H1 (cell line): ENCODE measurements around the gene LAMTOR5. TPM values are rescaled to one million over a fixed set of nuclear protein-coding genes. Genes with fewer than 3 reads are reported as not detected.
A peak's percentile ranks its signal among the peaks of the same experiment; 100 is the strongest.

Experiments used
- CTCF ChIA-PET: fragments of 300-600 bp; sonication (Branson Sonifier 250); formaldehyde crosslinking; loops from one replicate; lab custom pipeline; 2021; ENCODE audit not compliant: partially characterized antibody; lab: Charles Lee
- POLR2A ChIA-PET: fragments of 300-600 bp; sonication (Branson Sonifier 250); formaldehyde crosslinking; loops from one replicate; lab custom pipeline; 2021; ENCODE audit warnings: inconsistent platforms; ENCODE audit not compliant: partially characterized antibody; lab: Charles Lee
- DNase-seq, 2 experiments: peaks; one replicate each; pipeline versions ENCODE4 v3.0.0 to v3.0.0-alpha.2; 2010 to 2022; ENCODE audit warnings: low spot score in 2 of 2, low read depth in 1 of 2, mixed read lengths in 1 of 2
- FAIRE-seq: peaks from 2 replicates; lab custom pipeline; 2011; peaks lifted over from hg19 to GRCh38; lab: Jason Lieb, UNC
- H2AFZ ChIP-seq: 2 replicates; pipeline ENCODE4 v1.8.1; 2012; ENCODE audit warnings: low read length, inconsistent platforms
- H2AK5ac ChIP-seq: 2 replicates; pipeline ENCODE4 v1.6.1; 2013; ENCODE audit warnings: low read depth, low read length
- H2BK120ac ChIP-seq: replicated peaks from 2 replicates; pipeline ENCODE3; 2013; ENCODE audit warnings: low read depth, low read length, inconsistent platforms
- H2BK12ac ChIP-seq: 2 replicates; pipeline ENCODE4 v1.6.1; 2013; ENCODE audit warnings: low read depth, low read length
- H2BK15ac ChIP-seq: 2 replicates; pipeline ENCODE4 v1.6.1; 2013; ENCODE audit warnings: low read length
- H2BK20ac ChIP-seq: 2 replicates; pipeline ENCODE4 v1.6.1; 2013; ENCODE audit warnings: low read length
- H2BK5ac ChIP-seq: 2 replicates; pipeline ENCODE4 v1.6.1; 2013; ENCODE audit warnings: low read depth, low read length
- H3K14ac ChIP-seq: 2 replicates; pipeline ENCODE4 v1.6.1; 2013; ENCODE audit warnings: inconsistent platforms; ENCODE audit not compliant: insufficient read length
- H3K18ac ChIP-seq: 2 replicates; pipeline ENCODE4 v1.6.1; 2013; ENCODE audit warnings: low read length; ENCODE audit errors: extremely low read depth
- H3K23ac ChIP-seq: 2 replicates; pipeline ENCODE4 v1.6.1; 2013; ENCODE audit warnings: inconsistent platforms; ENCODE audit not compliant: insufficient read length
- H3K23me2 ChIP-seq: 2 replicates; pipeline ENCODE4 v1.6.1; 2013; ENCODE audit warnings: low read depth, low read length
- H3K27ac ChIP-seq: 2 replicates; pipeline ENCODE4 v1.6.1; 2011; ENCODE audit warnings: low read depth, low read length, inconsistent platforms
- H3K27me3 ChIP-seq, 4 experiments: replicated peaks in 1 of 4; 1 replicate in 1 of 4; 2 replicates in 3 of 4; pipeline versions ENCODE4 v1.6.1 to v1.8.1; 2011 to 2013; ENCODE audit warnings: low read length in 3 of 4, mild to moderate bottlenecking in 3 of 4, inconsistent platforms in 2 of 4, mixed read lengths in 2 of 4, moderate library complexity in 1 of 4; ENCODE audit not compliant: control insufficient read depth in 3 of 4, insufficient read depth in 3 of 4; ENCODE audit errors: extremely low read depth in 1 of 4
- H3K36me3 ChIP-seq, 4 experiments: 2 replicates each; pipeline versions ENCODE4 v1.6.1 to v1.8.1; 2011 to 2013; ENCODE audit warnings: mild to moderate bottlenecking in 4 of 4, low read length in 3 of 4, moderate library complexity in 2 of 4, control low read depth in 1 of 4, inconsistent platforms in 1 of 4; ENCODE audit not compliant: insufficient read depth in 4 of 4, control insufficient read depth in 2 of 4
- H3K4ac ChIP-seq: replicated peaks from 2 replicates; pipeline ENCODE3; 2013; ENCODE audit warnings: low read length, low read depth, mixed read lengths, inconsistent platforms; ENCODE audit not compliant: insufficient read length
- H3K4me1 ChIP-seq, 4 experiments: replicated peaks in 1 of 4; 1 replicate in 1 of 4; 2 replicates in 3 of 4; pipeline versions ENCODE4 v1.6.1 to v1.8.1; 2011 to 2013; ENCODE audit warnings: low read length in 3 of 4, inconsistent platforms in 2 of 4, mixed read lengths in 1 of 4; ENCODE audit not compliant: insufficient read depth in 4 of 4, control insufficient read depth in 3 of 4
- H3K4me2 ChIP-seq, 2 experiments: 2 replicates each; pipeline versions ENCODE4 v1.6.1 to v1.8.1; 2011 to 2013; ENCODE audit warnings: low read depth in 2 of 2, low read length in 2 of 2, control low read depth in 1 of 2, inconsistent platforms in 1 of 2, mild to moderate bottlenecking in 1 of 2; ENCODE audit not compliant: insufficient read depth in 1 of 2
- H3K4me3 ChIP-seq, 4 experiments: fragments of 200-600, 300-600 bp in 1 of 4; sonication (generic), shearing (Covaris generic), sonication (Bioruptor Twin) in 1 of 4; 2 replicates each; pipeline versions ENCODE4 v1.5.1 to v1.8.1; 2011 to 2016; ENCODE audit warnings: low read length in 4 of 4, low read depth in 3 of 4, control low read depth in 2 of 4, inconsistent platforms in 2 of 4, mild to moderate bottlenecking in 2 of 4, mixed read lengths in 1 of 4, moderate library complexity in 1 of 4; ENCODE audit not compliant: insufficient read depth in 2 of 4; ENCODE audit errors: extremely low read depth in 1 of 4
- H3K56ac ChIP-seq: replicated peaks from 2 replicates; pipeline ENCODE3; 2013; ENCODE audit warnings: low read depth, mild to moderate bottlenecking, mixed read lengths, low read length, inconsistent platforms; ENCODE audit not compliant: insufficient read length
- H3K79me1 ChIP-seq: 2 replicates; pipeline ENCODE4 v1.6.1; 2013; ENCODE audit warnings: low read depth, low read length, control low read depth
- H3K79me2 ChIP-seq, 2 experiments: 2 replicates each; pipeline versions ENCODE4 v1.6.1 to v1.8.1; 2012 to 2013; ENCODE audit warnings: low read length in 2 of 2, mild to moderate bottlenecking in 2 of 2, inconsistent platforms in 1 of 2; ENCODE audit not compliant: insufficient read depth in 2 of 2, control insufficient read depth in 1 of 2
- H3K9ac ChIP-seq, 4 experiments: replicated peaks in 1 of 4; 1 replicate in 1 of 4; 2 replicates in 3 of 4; pipeline versions ENCODE4 v1.6.1 to v1.8.1; 2011 to 2013; ENCODE audit warnings: low read depth in 3 of 4, low read length in 3 of 4, control low read depth in 2 of 4, mild to moderate bottlenecking in 2 of 4, moderate library complexity in 2 of 4, inconsistent platforms in 1 of 4; ENCODE audit errors: extremely low read depth in 1 of 4
- H3K9me3 ChIP-seq, 2 experiments: 2 replicates each; pipeline versions ENCODE4 v1.6.1 to v1.8.1; 2012 to 2013; ENCODE audit warnings: mild to moderate bottlenecking in 2 of 2, moderate library complexity in 2 of 2, control low read depth in 1 of 2, inconsistent platforms in 1 of 2, low read depth in 1 of 2, low read length in 1 of 2, mixed read lengths in 1 of 2; ENCODE audit not compliant: insufficient read depth in 2 of 2
- H4K20me1 ChIP-seq, 2 experiments: replicated peaks in 1 of 2; 2 replicates each; pipeline versions ENCODE3 to v1.8.1; 2011 to 2013; ENCODE audit warnings: inconsistent platforms in 2 of 2, low read length in 2 of 2, mild to moderate bottlenecking in 1 of 2; ENCODE audit not compliant: insufficient read depth in 2 of 2, control insufficient read depth in 1 of 2
- H4K5ac ChIP-seq: 2 replicates; pipeline ENCODE4 v1.6.1; 2013; ENCODE audit warnings: low read length, low read depth, mixed read lengths, inconsistent platforms; ENCODE audit not compliant: insufficient read length
- H4K8ac ChIP-seq: 2 replicates; pipeline ENCODE4 v1.8.0; 2013; ENCODE audit warnings: mild to moderate bottlenecking, moderate library complexity, low read length, inconsistent platforms; ENCODE audit not compliant: insufficient read depth; ENCODE audit errors: extremely low read depth
- H4K91ac ChIP-seq: replicated peaks from 2 replicates; pipeline ENCODE3; 2013; ENCODE audit warnings: low read length, mixed read lengths, inconsistent platforms; ENCODE audit not compliant: insufficient read length
- YY1 ChIP-seq: IDR thresholded peaks from 2 replicates; pipeline ENCODE4 v1.6.1; 2011; ENCODE audit warnings: low read depth, mild to moderate bottlenecking, low read length
- WGBS, 2 experiments: shearing (Covaris generic) in 1 of 2; methylation state at CpG; one replicate each; pipeline versions ENCODE4 v1.1.6 to v1.1.7; 2013 to 2015; ENCODE audit warnings: low lambda C conversion rate in 2 of 2, mixed read lengths in 2 of 2, inconsistent platforms in 1 of 2, low coverage in 1 of 2, missing lambda C conversion rate in 1 of 2; ENCODE audit not compliant: insufficient replicate concordance in 2 of 2, insufficient coverage in 1 of 2, insufficient read length in 1 of 2; ENCODE audit errors: extremely low coverage in 1 of 2, missing lambda C conversion rate in 1 of 2; 5-methylcytosine and 5-hydroxymethylcytosine counted together
- polyA plus RNA-seq, 7 experiments: library from polyadenylated mRNA; depleted of rRNA in 3 of 7; stranded (reverse) in 5 of 7; unstranded in 2 of 7; fragments of >200 nt in 5 of 7; fragments of 200-250 nt in 2 of 7; gene quantifications; 1 replicate in 5 of 7; 2 replicates in 1 of 7; 4 replicates in 1 of 7; pipeline versions ENCODE4 v1.2.1 to v1.2.3, GENCODE V29; 2011 to 2013; ENCODE audit warnings: missing spikeins in 2 of 7, mixed read lengths in 2 of 7
- total RNA-seq: library from RNA; stranded (reverse); fragmentation: NEBNext Ultra II Directional; extraction: Animal tissue kit (Norgen Biotek cat#: 25700); gene quantifications from 2 replicates; pipeline ENCODE4 v1.2.1, GENCODE V29; 2021

LAMTOR5 gene
- total and polyA plus RNA-seq, 2 of the 8 experiments (the other 6 are each of a cell fraction or from before 2014, with no cell fraction given), result 84.4 to 297 TPM

GRCh38 chr1:110436635-110437034, 29.1 kb upstream of the LAMTOR5 start:
- no peak overlapping the region for H3K4me3 ChIP-seq
- H3K36me3 ChIP-seq, result no peaks in the 10 kb centered on the region
- TF ChIP-seq YY1, result no peak
- CTCF ChIA-PET, result interaction anchor here (1.0 to 35.1 kb wide), 5 partner anchors 21 to 234 kb away, joined by 3 to 828 read pairs (median 23); partner anchors contain the start of genes LAMTOR5 and PROK1
- no peak overlapping the region for H3K27ac ChIP-seq
- no peak overlapping the region for H3K4ac ChIP-seq
- H2BK5ac ChIP-seq, result no peak overlapping the region
- no peak overlapping the region for H4K91ac ChIP-seq
- no peak overlapping the region for H2BK20ac ChIP-seq
- no peak overlapping the region for H3K18ac ChIP-seq
- H3K9me3 ChIP-seq, result no peaks in the 10 kb centered on the region
- H4K8ac ChIP-seq, result no peak overlapping the region
- H2AK5ac ChIP-seq, result no peak overlapping the region
- H3K23me2 ChIP-seq, result no peaks in the 10 kb centered on the region
- no peak overlapping the region for H3K23ac ChIP-seq
- H3K27me3 ChIP-seq, result no peaks in the 10 kb centered on the region
- DNase-seq (no peak), FAIRE-seq (no peak)
- no peak overlapping the region for H2BK15ac ChIP-seq
- POLR2A ChIA-PET, result interaction anchor here (1.5 kb wide), 1 partner anchor 11 kb away, joined by 4 read pairs; no protein-coding TSS in a partner anchor
- H3K9ac ChIP-seq, result no peak overlapping the region
- no peaks in the 10 kb centered on the region for H4K20me1 ChIP-seq
- 63% methylated on average over 4 of the region's 7 CpGs; no CpG with 5 or more reads in 1 of the 2 experiments for WGBS, 2 experiments
- H3K4me2 ChIP-seq, result no peak overlapping the region
- no peak overlapping the region for H3K56ac ChIP-seq
- no peak overlapping the region for H2BK120ac ChIP-seq
- 0 out of 2 replicates have a peak overlapping the region, but pooled peaks have one; percentile 13 for H2BK12ac ChIP-seq
- no peak overlapping the region for H3K14ac ChIP-seq
- no peaks in the 10 kb centered on the region for H3K79me1 ChIP-seq
- H3K79me2 ChIP-seq, result no peaks in the 10 kb centered on the region
- H2AFZ ChIP-seq, result no peak overlapping the region
- H3K4me1 ChIP-seq, result peaks cover 3 to 9% (median 7%) of the 10 kb centered on the region in 4 experiments; a peak in 6 of 7 replicates
- no peak overlapping the region for H4K5ac ChIP-seq
